Measurements from ENCODE around the gene BGN.

The BGN gene

DNA sequence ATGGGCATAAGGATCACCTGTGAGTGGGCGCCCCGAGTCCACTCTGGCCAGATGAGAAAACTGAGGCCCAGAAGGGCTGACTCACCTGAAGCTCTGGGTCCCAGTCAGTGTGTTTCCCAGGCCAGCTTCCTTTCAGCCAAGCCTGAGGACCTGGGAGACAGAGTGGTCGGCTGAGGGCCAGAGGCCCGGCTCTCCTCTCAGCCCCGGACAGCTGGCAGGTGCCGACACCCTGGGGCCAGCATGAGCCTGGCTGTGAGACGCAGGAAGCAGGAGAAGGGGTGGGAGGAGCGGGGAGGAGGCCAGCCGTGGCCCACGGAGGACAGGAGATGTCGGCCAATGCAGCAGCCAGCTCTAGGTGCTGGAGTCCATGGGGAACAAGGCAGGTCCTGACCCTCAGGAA, 51.6 kb downstream of the BGN start:
- DNase-seq (ENCODE audit: low read depth), result no peak
- no peak overlapping the region for H3K4me3 ChIP-seq (ENCODE audit: low read depth, low read length)
- TF ChIP-seq, protein P1, sequence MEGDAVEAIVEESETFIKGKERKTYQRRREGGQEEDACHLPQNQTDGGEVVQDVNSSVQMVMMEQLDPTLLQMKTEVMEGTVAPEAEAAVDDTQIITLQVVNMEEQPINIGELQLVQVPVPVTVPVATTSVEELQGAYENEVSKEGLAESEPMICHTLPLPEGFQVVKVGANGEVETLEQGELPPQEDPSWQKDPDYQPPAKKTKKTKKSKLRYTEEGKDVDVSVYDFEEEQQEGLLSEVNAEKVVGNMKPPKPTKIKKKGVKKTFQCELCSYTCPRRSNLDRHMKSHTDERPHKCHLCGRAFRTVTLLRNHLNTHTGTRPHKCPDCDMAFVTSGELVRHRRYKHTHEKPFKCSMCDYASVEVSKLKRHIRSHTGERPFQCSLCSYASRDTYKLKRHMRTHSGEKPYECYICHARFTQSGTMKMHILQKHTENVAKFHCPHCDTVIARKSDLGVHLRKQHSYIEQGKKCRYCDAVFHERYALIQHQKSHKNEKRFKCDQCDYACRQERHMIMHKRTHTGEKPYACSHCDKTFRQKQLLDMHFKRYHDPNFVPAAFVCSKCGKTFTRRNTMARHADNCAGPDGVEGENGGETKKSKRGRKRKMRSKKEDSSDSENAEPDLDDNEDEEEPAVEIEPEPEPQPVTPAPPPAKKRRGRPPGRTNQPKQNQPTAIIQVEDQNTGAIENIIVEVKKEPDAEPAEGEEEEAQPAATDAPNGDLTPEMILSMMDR (IDR thresholded peaks at IDR 0.05; ENCODE audit: low read depth, low read length, missing control alignments), result no peak

DNA sequence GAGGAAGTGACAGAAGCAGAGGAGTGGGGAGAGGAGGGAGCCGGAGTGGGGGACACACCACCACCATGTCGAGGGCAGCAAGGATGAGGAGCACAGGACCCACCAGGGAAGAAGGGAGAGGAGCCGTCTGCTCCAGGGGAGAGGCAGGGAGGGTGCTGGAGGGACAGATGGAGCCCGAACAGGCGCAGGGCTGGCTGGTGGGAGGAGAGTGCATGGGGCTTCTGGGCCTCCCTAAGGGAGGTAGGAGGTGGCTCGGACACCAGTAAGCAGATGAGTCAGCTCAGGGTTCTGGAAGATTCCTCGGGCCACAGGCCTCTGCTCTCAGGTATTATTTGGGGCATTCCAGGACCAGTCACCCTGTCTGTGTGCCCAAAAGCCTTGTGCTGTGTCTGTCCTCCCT, 52.4 kb downstream of the BGN start:
- DNase-seq (ENCODE audit: low read depth), result no peak
- TF ChIP-seq, protein P1 (IDR thresholded peaks at IDR 0.05; ENCODE audit: low read depth, low read length, missing control alignments), result no peak
- H3K4me3 ChIP-seq (ENCODE audit: low read depth, low read length), result no peak overlapping the region

DNA sequence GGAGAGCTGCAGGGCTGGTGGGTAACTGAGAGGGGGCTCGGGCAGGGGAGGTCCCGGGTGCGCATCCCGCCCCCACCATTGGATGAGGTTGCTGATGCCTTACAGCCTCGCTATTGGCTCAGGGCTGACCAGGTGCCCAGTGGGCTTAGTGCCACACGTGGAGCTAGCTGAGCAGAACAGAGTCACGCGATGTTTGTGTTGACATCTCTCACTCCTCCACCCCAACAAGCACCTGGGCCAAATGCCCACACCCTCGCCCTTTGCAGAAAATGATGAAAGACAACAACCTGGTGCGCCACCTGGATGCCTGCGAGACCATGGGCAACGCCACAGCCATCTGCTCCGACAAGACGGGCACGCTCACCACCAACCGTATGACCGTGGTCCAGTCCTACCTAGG, 54.5 kb downstream of the BGN start:
- TF ChIP-seq, protein P1 (IDR thresholded peaks at IDR 0.05; ENCODE audit: low read depth, low read length, missing control alignments), result no peak
- H3K4me3 ChIP-seq (ENCODE audit: low read depth, low read length), result no peak overlapping the region
- no peak for DNase-seq (ENCODE audit: low read depth)

DNA sequence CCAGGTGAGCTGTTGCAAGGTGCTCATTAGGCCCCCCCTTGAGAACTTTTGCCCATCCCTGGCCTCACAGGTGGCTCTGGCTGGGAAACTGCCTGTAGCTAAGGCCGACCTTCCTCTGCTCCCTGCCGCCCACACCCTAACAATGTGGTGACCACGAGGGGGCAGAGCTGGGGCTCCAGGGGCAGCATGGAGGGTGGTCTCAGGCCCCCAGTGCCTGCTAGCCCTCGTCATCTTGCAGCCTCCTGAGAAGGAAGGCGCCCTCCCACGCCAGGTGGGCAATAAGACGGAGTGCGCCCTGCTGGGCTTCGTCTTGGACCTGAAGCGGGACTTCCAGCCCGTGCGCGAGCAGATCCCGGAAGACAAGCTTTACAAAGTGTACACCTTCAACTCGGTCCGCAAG, 55.0 kb downstream of the BGN start:
- DNase-seq (ENCODE audit: low read depth), result no peak
- TF ChIP-seq, protein P1 (IDR thresholded peaks at IDR 0.05; ENCODE audit: low read depth, low read length, missing control alignments), result peak; percentile 8
- no peak overlapping the region for H3K4me3 ChIP-seq (ENCODE audit: low read depth, low read length)

DNA sequence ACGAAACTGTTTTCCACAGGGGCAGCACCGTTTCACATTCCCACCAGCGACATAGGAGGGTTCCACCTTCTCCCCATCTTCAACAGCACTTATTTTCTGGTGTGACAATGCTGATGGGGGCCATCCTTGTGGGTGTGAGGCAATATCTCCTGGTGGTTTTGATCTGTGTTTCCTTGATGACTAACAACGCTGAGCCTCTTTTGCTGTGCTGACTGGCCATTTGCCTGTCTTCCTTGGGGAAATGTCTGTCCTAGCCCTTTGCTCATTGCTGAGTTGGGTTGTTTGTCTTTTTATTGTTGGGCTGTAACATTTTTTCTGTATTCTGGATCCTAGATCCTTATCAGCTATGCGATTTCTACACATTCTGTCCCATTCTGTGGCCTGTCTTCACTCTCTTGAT, 56.4 kb downstream of the BGN start:
- no peak overlapping the region for H3K4me3 ChIP-seq (ENCODE audit: low read depth, low read length)
- TF ChIP-seq, protein P1 (IDR thresholded peaks at IDR 0.05; ENCODE audit: low read depth, low read length, missing control alignments), result no peak
- DNase-seq (ENCODE audit: low read depth), result no peak

DNA sequence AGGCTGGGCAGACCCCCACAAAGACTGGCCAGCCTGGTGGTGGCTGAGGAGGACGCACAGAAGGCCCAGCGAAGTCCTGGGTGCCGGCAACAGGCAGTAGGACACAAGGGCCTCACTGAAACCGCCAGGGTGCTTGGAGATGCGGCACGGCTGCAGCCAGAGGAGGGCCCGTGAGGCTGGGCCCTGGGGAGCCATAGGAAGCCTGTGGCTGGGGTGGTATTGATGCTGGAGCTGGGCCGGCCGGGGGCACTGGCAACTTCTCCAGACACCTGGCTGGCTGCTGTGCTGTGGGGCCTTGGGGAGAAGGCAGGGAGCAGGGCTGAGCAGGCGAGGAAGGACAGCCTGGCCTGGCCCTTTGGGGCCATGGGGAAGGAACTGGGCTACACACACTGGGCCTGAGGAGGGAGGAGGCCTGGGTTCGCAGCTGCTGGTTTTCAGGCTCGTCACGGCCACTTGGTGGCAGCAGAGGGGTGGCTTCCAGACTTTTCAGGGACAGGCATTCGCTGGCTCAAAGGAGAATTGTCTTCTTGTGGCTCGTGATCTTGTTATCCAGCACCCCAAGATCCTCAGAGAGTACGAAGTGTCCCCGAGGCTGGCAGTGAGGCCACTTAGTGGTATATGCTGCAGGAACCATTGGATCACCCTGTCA, 59.9 kb downstream of the BGN start:
- TF ChIP-seq, protein P1 (IDR thresholded peaks at IDR 0.05; ENCODE audit: low read depth, low read length, missing control alignments), result peak; percentile 77
- no peak overlapping the region for H3K4me3 ChIP-seq (ENCODE audit: low read depth, low read length)
- DNase-seq (ENCODE audit: low read depth), result peak; percentile 0

DNA sequence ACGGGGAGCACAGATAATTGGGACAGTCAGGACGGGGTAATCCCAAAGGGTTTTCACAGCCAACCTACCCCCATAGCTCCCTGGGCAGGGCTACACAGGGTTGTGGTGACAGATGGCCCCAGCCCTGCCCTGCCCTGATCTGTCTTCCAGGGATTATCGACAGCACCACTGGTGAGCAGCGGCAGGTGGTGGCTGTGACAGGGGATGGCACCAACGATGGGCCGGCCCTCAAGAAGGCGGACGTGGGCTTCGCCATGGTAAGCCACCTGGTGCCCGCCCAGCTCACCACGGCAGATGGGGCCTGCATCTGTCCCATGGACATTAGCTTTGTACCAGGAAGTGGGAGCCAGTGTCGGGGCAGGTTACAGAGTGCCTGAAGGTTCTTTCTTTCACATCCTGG, 62.0 kb downstream of the BGN start:
- TF ChIP-seq, protein P1 (IDR thresholded peaks at IDR 0.05; ENCODE audit: low read depth, low read length, missing control alignments), result no peak
- no peak overlapping the region for H3K4me3 ChIP-seq (ENCODE audit: low read depth, low read length)
- DNase-seq (ENCODE audit: low read depth), result no peak
